HepG2 (cell line): ENCODE measurements around the gene RGS7. TPM values are rescaled to one million over a fixed set of nuclear protein-coding genes. Genes with fewer than 3 reads are reported as not detected.

Source experiments
- ATAC-seq: fragments of 200-7000 bp; cut with Tn5 transposase; 3 replicates; pipeline ENCODE4 v1.9.1; 2020; ENCODE audit warnings: mild to moderate bottlenecking, moderate library complexity
- BruUV-seq: library from RNA; stranded (reverse); fragments of 400-500 nt; replicated peaks from 2 replicates; lab custom pipeline; 2021; lab: Mats Ljungman, UMichigan
- CTCF ChIA-PET: fragments of 300-600 bp; formaldehyde crosslinking; extraction: SDS; loops from one replicate; lab custom pipeline; 2021; ENCODE audit warnings: low total read pairs, inconsistent platforms, low intra/inter-chr PET ratio; lab: Yijun Ruan, JAX
- POLR2A ChIA-PET: fragments of 350-600 bp; sonication (Branson Sonifier 250); formaldehyde crosslinking; loops from one replicate; lab custom pipeline; 2020; ENCODE audit warnings: antibody characterized with exemption, inconsistent platforms; lab: Yijun Ruan, JAX
- DNase-seq: peaks from one replicate; pipeline ENCODE4 v3.0.0-alpha.2; 2015; ENCODE audit warnings: low spot score
- FAIRE-seq: peaks from 3 replicates; lab custom pipeline; 2011; peaks lifted over from hg19 to GRCh38; lab: Jason Lieb, UNC
- H2AFZ ChIP-seq: one replicate; pipeline ENCODE4 v1.6.1; 2011; ENCODE audit warnings: low read length, inconsistent platforms
- H3K27ac ChIP-seq: fragments of 300-600 bp; 3 replicates; pipeline ENCODE4 v1.8.0; 2011; ENCODE audit warnings: mixed run types, mild to moderate bottlenecking, mixed read lengths, low read length, inconsistent platforms; ENCODE audit not compliant: insufficient read depth; ENCODE audit errors: extremely low read length
- H3K27me3 ChIP-seq, 2 experiments: fragments of 200-600 bp in 1 of 2; 2 replicates in 1 of 2; 3 replicates in 1 of 2; pipeline versions ENCODE4 v1.6.0 to v1.8.0; 2011; ENCODE audit warnings: low read length in 2 of 2, mild to moderate bottlenecking in 2 of 2, moderate library complexity in 2 of 2, inconsistent platforms in 1 of 2; ENCODE audit not compliant: insufficient read depth in 2 of 2, control insufficient read depth in 1 of 2
- H3K36me3 ChIP-seq, 2 experiments: fragments of 200-600 bp in 1 of 2; replicated peaks in 1 of 2; 2 replicates in 1 of 2; 3 replicates in 1 of 2; pipeline versions ENCODE4 v1.5.1 to v1.8.0; 2011; ENCODE audit warnings: low read length in 2 of 2, inconsistent platforms in 1 of 2; ENCODE audit not compliant: insufficient read depth in 2 of 2, control insufficient read depth in 1 of 2
- H3K4me1 ChIP-seq: 2 replicates; pipeline ENCODE4 v1.5.1; 2012; ENCODE audit warnings: low read length, inconsistent platforms; ENCODE audit not compliant: insufficient read depth
- H3K4me2 ChIP-seq: 2 replicates; pipeline ENCODE4 v1.6.0; 2011; ENCODE audit warnings: low read depth, low read length, inconsistent platforms
- H3K4me3 ChIP-seq, 3 experiments: fragments of 200-600 bp in 1 of 3; sonication (generic), shearing (Covaris generic) in 1 of 3; replicated peaks in 1 of 3; 2 replicates each; pipeline ENCODE4 v1.5.1; 2011 to 2016; ENCODE audit warnings: low read length in 3 of 3, inconsistent platforms in 2 of 3, low read depth in 2 of 3, mild to moderate bottlenecking in 2 of 3, control low read depth in 1 of 3, mixed read lengths in 1 of 3; ENCODE audit not compliant: insufficient read depth in 1 of 3
- H3K79me2 ChIP-seq: one replicate; pipeline ENCODE4 v1.6.1; 2011; ENCODE audit warnings: low read length, inconsistent platforms; ENCODE audit not compliant: insufficient read depth
- H3K9ac ChIP-seq: 2 replicates; pipeline ENCODE4 v1.6.0; 2011; ENCODE audit warnings: mild to moderate bottlenecking, low read depth, low read length, inconsistent platforms; ENCODE audit not compliant: insufficient read depth
- H3K9me3 ChIP-seq: 2 replicates; pipeline ENCODE4 v1.5.1; 2012; ENCODE audit warnings: mild to moderate bottlenecking, low read length
- H4K20me1 ChIP-seq: 2 replicates; pipeline ENCODE4 v1.6.0; 2011; ENCODE audit warnings: inconsistent platforms, mild to moderate bottlenecking, low read length, moderate library complexity; ENCODE audit not compliant: insufficient read depth
- ARID3A ChIP-seq: IDR thresholded peaks from 2 replicates; pipeline ENCODE4 v1.6.1; 2012; ENCODE audit warnings: low read depth, low read length, improper control_type of control experiment
- CBX1 ChIP-seq: IDR thresholded peaks from one replicate; pipeline ENCODE4 v1.6.1; 2016; ENCODE audit warnings: antibody characterized with exemption, low read depth
- JUN ChIP-seq: sonication (generic); formaldehyde crosslinking; IDR thresholded peaks from 2 replicates; pipeline ENCODE4 v1.4.0; 2020; ENCODE audit warnings: mild to moderate bottlenecking, missing genetic modification reagents
- MNT ChIP-seq: fragments of 450-650 bp; IDR thresholded peaks from 2 replicates; pipeline ENCODE4 v1.6.1; 2016
- NCOR1 ChIP-seq: fragments of 200-600 bp; sonication (generic); IDR thresholded peaks from 2 replicates; pipeline ENCODE4 v1.7.0; 2017; ENCODE audit warnings: antibody characterized with exemption, low read length, borderline replicate concordance
- STAT5B ChIP-seq: sonication (generic); formaldehyde crosslinking; IDR thresholded peaks from 2 replicates; pipeline ENCODE4 v1.4.0; 2020; ENCODE audit warnings: missing genetic modification reagents
- THAP7 ChIP-seq: sonication (generic); formaldehyde crosslinking; IDR thresholded peaks from 2 replicates; pipeline ENCODE4 v1.8.1; 2023; ENCODE audit warnings: mild to moderate bottlenecking, missing genetic modification reagents
- ZNF34 ChIP-seq: sonication (generic); formaldehyde crosslinking; IDR thresholded peaks from 2 replicates; pipeline ENCODE4 v1.4.0; 2020; ENCODE audit warnings: mild to moderate bottlenecking, missing genetic modification reagents, borderline replicate concordance
- ZNF407 ChIP-seq: sonication (generic); formaldehyde crosslinking; IDR thresholded peaks from one replicate; pipeline ENCODE4 v1.5.1; 2020; ENCODE audit warnings: mild to moderate bottlenecking, missing genetic modification reagents; ENCODE audit errors: not compliant biosample characterization
- ZNF703 ChIP-seq: sonication (generic); formaldehyde crosslinking; IDR thresholded peaks from 2 replicates; pipeline ENCODE4 v1.5.1; 2020; ENCODE audit warnings: missing genetic modification reagents, mild to moderate bottlenecking, moderate library complexity, borderline replicate concordance
- WGBS: methylation state at CpG from one replicate; pipeline ENCODE4 v1.1.6; 2017; ENCODE audit warnings: low lambda C conversion rate; 5-methylcytosine and 5-hydroxymethylcytosine counted together
- in situ Hi-C: cut with HindIII; loops from 2 replicates; pipeline ENCODE4 v1.10.0; 2017; ENCODE audit warnings: low pct_unique_long_range_greater_than_20kb; ENCODE audit not compliant: extremely low pct_ligation_motif_present
- intact Hi-C: fragments of 100-400 bp; cut with micrococcal nuclease; formaldehyde crosslinking; loops from one replicate; pipeline ENCODE4 v1.10.0; 2022; ENCODE audit not compliant: unreplicated experiment
- polyA plus RNA-seq, 8 experiments: library from polyadenylated mRNA; depleted of rRNA in 3 of 8; stranded (reverse) in 7 of 8; unstranded in 1 of 8; fragments of >200 nt; fragmentation: Illumina TruSeq in 4 of 8; extraction: Trizol in 4 of 8; gene quantifications; 2 replicates each; pipeline versions ENCODE4 v1.2.1 to v1.2.3, GENCODE V29; 2011 to 2016; ENCODE audit warnings: low read depth in 4 of 8, missing spikeins in 1 of 8, mixed read lengths in 1 of 8; ENCODE audit not compliant: insufficient read depth in 1 of 8
- total RNA-seq, 5 experiments: library from RNA; depleted of rRNA; stranded (reverse); fragments of >200 nt; fragmentation: Illumina TruSeq; extraction: Trizol; gene quantifications; 2 replicates each; pipeline ENCODE4 v1.2.3, GENCODE V29; 2016; ENCODE audit warnings: low read depth in 1 of 5
- TF ChIP-seq, protein P1 (sequence below): sonication (generic); formaldehyde crosslinking; IDR thresholded peaks from 2 replicates; pipeline ENCODE4 v1.4.0; 2020; ENCODE audit warnings: mild to moderate bottlenecking, missing genetic modification reagents

The RGS7 gene
- total and polyA plus RNA-seq, 2 of the 13 experiments (the other 11 are each of a cell fraction or from before 2014, with no cell fraction given) = not detected

GRCh38 chr1:240776237-240776636 lies 580.8 kb downstream of the RGS7 start:
- Histone ChIP-seq H3K27me3 (no peaks in the 10 kb centered on the region; a peak in 1 of 5 replicates), H3K4me3 (no peak overlapping the region), H3K79me2 (no peaks in the 10 kb centered on the region), H3K9me3 (no peaks in the 10 kb centered on the region), H4K20me1 (no peaks in the 10 kb centered on the region), H2AFZ (no peak overlapping the region), H3K4me1 (no peaks in the 10 kb centered on the region), H3K9ac (no peak overlapping the region), H3K4me2 (no peak overlapping the region), H3K36me3 (no peaks in the 10 kb centered on the region), H3K27ac (no peak overlapping the region)
- no TSS peak for BruUV-seq
- no peak for ATAC-seq
- no peak for FAIRE-seq
- DNase-seq = no peak
- intact Hi-C loops = no loop called here
- in situ Hi-C loops = no loop called here
- 3% methylated on average over 2 of the region's 2 CpGs for WGBS
- ChIA-PET POLR2A (no interaction called here), CTCF (no interaction called here)
- no peak for TF ChIP-seq ZNF34 (CRISPR knock-in tag)
- no peak for TF ChIP-seq ZNF407 (CRISPR knock-in tag)
- no peak for TF ChIP-seq ZNF703 (CRISPR knock-in tag)
- TF ChIP-seq THAP7 (CRISPR knock-in tag) = no peak
- TF ChIP-seq, protein P1, sequence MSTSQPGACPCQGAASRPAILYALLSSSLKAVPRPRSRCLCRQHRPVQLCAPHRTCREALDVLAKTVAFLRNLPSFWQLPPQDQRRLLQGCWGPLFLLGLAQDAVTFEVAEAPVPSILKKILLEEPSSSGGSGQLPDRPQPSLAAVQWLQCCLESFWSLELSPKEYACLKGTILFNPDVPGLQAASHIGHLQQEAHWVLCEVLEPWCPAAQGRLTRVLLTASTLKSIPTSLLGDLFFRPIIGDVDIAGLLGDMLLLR (CRISPR knock-in tag) = no peak
- no peak for TF ChIP-seq NCOR1
- no peak for TF ChIP-seq STAT5B (CRISPR knock-in tag)
- TF ChIP-seq MNT = no peak
- TF ChIP-seq CBX1 = no peak
- no peak for TF ChIP-seq JUN (CRISPR knock-in tag)
- TF ChIP-seq ARID3A = no peak
